ENCODE measurements around the gene RABEP1. TPM values are rescaled to one million over a fixed set of nuclear protein-coding genes. Genes with fewer than 3 reads are reported as not detected.

The RABEP1 gene
- total RNA-seq, 4 donors from 2014 or later = 14.9 to 59.7 (median 38.8) TPM

- no peak overlapping the region for H3K27ac ChIP-seq
- H3K9me3 ChIP-seq = no peaks in the 10 kb centered on the region
- no peaks in the 10 kb centered on the region for H3K4me1 ChIP-seq
- no peak for DNase-seq
- intact Hi-C loops (cut with DNase I; ENCODE audit: low total_unique reads) = no loop called here
- H3K27me3 ChIP-seq = no peaks in the 10 kb centered on the region
- TF ChIP-seq, protein P1, sequence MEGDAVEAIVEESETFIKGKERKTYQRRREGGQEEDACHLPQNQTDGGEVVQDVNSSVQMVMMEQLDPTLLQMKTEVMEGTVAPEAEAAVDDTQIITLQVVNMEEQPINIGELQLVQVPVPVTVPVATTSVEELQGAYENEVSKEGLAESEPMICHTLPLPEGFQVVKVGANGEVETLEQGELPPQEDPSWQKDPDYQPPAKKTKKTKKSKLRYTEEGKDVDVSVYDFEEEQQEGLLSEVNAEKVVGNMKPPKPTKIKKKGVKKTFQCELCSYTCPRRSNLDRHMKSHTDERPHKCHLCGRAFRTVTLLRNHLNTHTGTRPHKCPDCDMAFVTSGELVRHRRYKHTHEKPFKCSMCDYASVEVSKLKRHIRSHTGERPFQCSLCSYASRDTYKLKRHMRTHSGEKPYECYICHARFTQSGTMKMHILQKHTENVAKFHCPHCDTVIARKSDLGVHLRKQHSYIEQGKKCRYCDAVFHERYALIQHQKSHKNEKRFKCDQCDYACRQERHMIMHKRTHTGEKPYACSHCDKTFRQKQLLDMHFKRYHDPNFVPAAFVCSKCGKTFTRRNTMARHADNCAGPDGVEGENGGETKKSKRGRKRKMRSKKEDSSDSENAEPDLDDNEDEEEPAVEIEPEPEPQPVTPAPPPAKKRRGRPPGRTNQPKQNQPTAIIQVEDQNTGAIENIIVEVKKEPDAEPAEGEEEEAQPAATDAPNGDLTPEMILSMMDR (IDR thresholded peaks at IDR 0.05) = no peak
- TF ChIP-seq POLR2A (IDR thresholded peaks at IDR 0.05) = no peak
- no peak overlapping the region for H3K4me3 ChIP-seq
- no peaks in the 10 kb centered on the region for H3K36me3 ChIP-seq
These were observed 9.8 kb upstream of the RABEP1 start for GRCh38 chr17:5272322-5272721.

- intact Hi-C loops (cut with DNase I; ENCODE audit: low total_unique reads) = no loop called here
- Histone ChIP-seq H3K27ac (peak overlapping the region; percentile 21 to 92), H3K36me3 (no peaks in the 10 kb centered on the region), H3K4me1 (peaks cover 6 to 8% of the 10 kb centered on the region in 2 donors), H3K9me3 (no peaks in the 10 kb centered on the region), H3K4me3 (peak overlapping the region; percentile 55 to 96), H3K27me3 (no peaks in the 10 kb centered on the region)
- TF ChIP-seq, protein P1 (IDR thresholded peaks at IDR 0.05) = no peak
- TF ChIP-seq POLR2A (IDR thresholded peaks at IDR 0.05) = no peak
- peak; percentile 22 to 31 for DNase-seq
These were observed 646 bp downstream of the RABEP1 start for GRCh38 chr17:5282642-5283217.

DNA sequence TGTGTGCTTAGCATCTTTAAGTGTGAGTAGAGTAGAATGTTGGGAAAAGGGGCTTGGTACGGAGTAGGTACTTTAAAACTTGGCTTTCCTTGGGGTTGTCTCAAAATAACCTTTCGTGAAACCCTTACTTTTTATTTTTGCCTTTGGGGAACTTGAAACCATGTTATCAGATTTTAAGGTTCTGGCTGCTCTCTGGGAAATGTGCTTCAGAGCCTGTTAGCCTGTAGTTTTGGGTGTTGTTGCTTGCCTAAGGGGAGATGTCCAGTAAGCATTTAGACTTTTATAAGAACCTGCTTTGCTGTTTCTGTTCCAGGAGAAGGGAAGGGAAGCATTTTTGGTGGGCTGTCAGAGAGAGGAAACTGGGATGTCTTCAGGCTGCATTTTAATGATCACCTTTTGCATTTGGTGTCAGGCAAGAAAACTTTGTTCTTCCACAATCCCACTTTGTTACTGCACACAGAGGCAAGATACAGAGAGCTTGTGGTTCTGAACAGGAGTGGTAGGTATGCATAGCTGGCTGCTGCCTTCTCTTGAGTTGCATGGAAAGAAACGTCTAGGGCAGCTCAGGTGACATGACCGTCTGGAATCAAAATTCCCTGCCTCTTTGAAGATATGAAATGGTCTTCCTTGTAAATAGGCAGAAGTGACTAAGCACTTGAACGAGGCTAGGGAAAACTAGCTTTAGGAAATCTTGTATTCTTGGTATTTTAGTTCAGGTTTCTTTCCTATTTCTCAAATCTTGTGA lies 1.7 kb downstream of the RABEP1 start:
- TF ChIP-seq, protein P1 (IDR thresholded peaks at IDR 0.05) = no peak
- TF ChIP-seq POLR2A (IDR thresholded peaks at IDR 0.05) = no peak
- Histone ChIP-seq H3K9me3 (no peaks in the 10 kb centered on the region), H3K36me3 (no peaks in the 10 kb centered on the region), H3K27ac (no peak overlapping the region), H3K4me3 (peak overlapping the region in 1 of 2 donors; percentile 96), H3K27me3 (no peaks in the 10 kb centered on the region), H3K4me1 (peaks cover 6 to 8% of the 10 kb centered on the region in 2 donors)
- DNase-seq = no peak
- intact Hi-C loops (cut with DNase I; ENCODE audit: low total_unique reads) = no loop called here

- Histone ChIP-seq H3K9me3 (no peaks in the 10 kb centered on the region), H3K36me3 (no peaks in the 10 kb centered on the region), H3K27ac (no peak overlapping the region), H3K4me1 (peaks cover 6 to 8% of the 10 kb centered on the region in 2 donors), H3K4me3 (no peak overlapping the region), H3K27me3 (no peaks in the 10 kb centered on the region)
- intact Hi-C loops (cut with DNase I; ENCODE audit: low total_unique reads) = no loop called here
- TF ChIP-seq, protein P1 (IDR thresholded peaks at IDR 0.05) = no peak
- TF ChIP-seq POLR2A (IDR thresholded peaks at IDR 0.05) = no peak
- no peak for DNase-seq
These were observed 2.6 kb downstream of the RABEP1 start for GRCh38 chr17:5284681-5285080.

DNA sequence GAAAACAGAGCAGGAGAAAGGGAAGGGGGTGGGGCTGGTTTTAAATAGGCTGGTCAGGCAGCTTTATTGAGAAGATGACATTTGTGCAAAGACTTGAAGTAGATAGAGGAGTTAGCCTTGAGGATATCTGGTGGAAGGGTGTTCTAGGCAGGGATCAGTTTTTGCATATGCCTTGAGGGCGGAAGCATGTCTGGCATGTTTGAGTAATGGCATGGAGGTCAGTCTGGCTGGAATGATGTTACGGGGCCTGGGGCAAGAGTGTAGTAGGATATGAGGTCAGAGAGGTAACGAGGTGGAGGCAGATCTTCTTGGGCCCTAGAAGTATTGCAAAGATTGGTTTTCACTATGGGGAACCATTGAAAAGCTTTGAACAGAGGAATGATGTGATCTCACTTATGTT lies 4.8 kb downstream of the RABEP1 start:
- Histone ChIP-seq H3K36me3 (no peaks in the 10 kb centered on the region), H3K27me3 (no peaks in the 10 kb centered on the region), H3K4me1 (peaks cover 6 to 8% of the 10 kb centered on the region in 2 donors), H3K27ac (no peak overlapping the region), H3K9me3 (no peaks in the 10 kb centered on the region), H3K4me3 (no peak overlapping the region)
- TF ChIP-seq, protein P1 (IDR thresholded peaks at IDR 0.05) = no peak
- TF ChIP-seq POLR2A (IDR thresholded peaks at IDR 0.05) = no peak
- intact Hi-C loops (cut with DNase I; ENCODE audit: low total_unique reads) = no loop called here
- no peak for DNase-seq

Data from uterus (tissue), 4 donors.